Endothelial cell of umbilical vein (primary cell): ENCODE results near the gene FGD3. TPM values are rescaled to one million over a fixed set of nuclear protein-coding genes. Genes with fewer than 3 reads are reported as not detected.

Experiments used
- BruUV-seq: library from RNA; stranded (reverse); fragments of 400-500 nt; replicated peaks from 2 replicates; lab custom pipeline; 2021; lab: Mats Ljungman, UMichigan
- CTCF ChIA-PET: fragments of 300-600, 350-600 bp; sonication (Branson Sonifier 250); formaldehyde crosslinking; loops from one replicate; lab custom pipeline; 2021; ENCODE audit warnings: antibody characterized with exemption, inconsistent platforms; lab: Charles Lee
- POLR2A ChIA-PET: fragments of 300-600, 350-600 bp; sonication (Branson Sonifier 250); formaldehyde crosslinking; loops from one replicate; lab custom pipeline; 2021; ENCODE audit warnings: antibody characterized with exemption, inconsistent platforms; lab: Charles Lee
- DNase-seq: peaks from one replicate; pipeline ENCODE4 v3.0.0-alpha.2; 2011; ENCODE audit warnings: low read depth, low spot score
- FAIRE-seq: peaks from 2 replicates; lab custom pipeline; 2011; peaks lifted over from hg19 to GRCh38; lab: Jason Lieb, UNC
- H2AFZ ChIP-seq: 2 replicates; pipeline ENCODE4 v1.6.0; 2012; ENCODE audit warnings: low read depth, low read length, control low read depth, inconsistent platforms
- H3K27ac ChIP-seq: 2 replicates; pipeline ENCODE4 v1.5.1; 2011; ENCODE audit warnings: low read depth, mild to moderate bottlenecking, control low read depth, low read length, moderate library complexity; ENCODE audit not compliant: insufficient read depth
- H3K27me3 ChIP-seq, 2 experiments: 2 replicates each; pipeline versions ENCODE4 v1.6.0 to v1.6.1; 2011; ENCODE audit warnings: low read length in 2 of 2, mixed read lengths in 1 of 2; ENCODE audit not compliant: control insufficient read depth in 2 of 2, insufficient read depth in 2 of 2
- H3K36me3 ChIP-seq, 2 experiments: 2 replicates in 1 of 2; 3 replicates in 1 of 2; pipeline ENCODE4 v1.5.1; 2011; ENCODE audit warnings: low read length in 2 of 2, mild to moderate bottlenecking in 1 of 2, moderate library complexity in 1 of 2; ENCODE audit not compliant: control insufficient read depth in 2 of 2, insufficient read depth in 2 of 2; ENCODE audit errors: extremely low read depth in 1 of 2
- H3K4me1 ChIP-seq: 3 replicates; pipeline ENCODE4 v1.5.1; 2011; ENCODE audit warnings: mild to moderate bottlenecking, low read length; ENCODE audit not compliant: control insufficient read depth, insufficient read depth; ENCODE audit errors: extremely low read depth
- H3K4me2 ChIP-seq: 2 replicates; pipeline ENCODE4 v1.6.1; 2011; ENCODE audit warnings: low read length, control low read depth, mixed read lengths; ENCODE audit not compliant: insufficient read depth
- H3K4me3 ChIP-seq, 3 experiments: fragments of 200-600 bp in 1 of 3; sonication (generic), shearing (Covaris generic) in 1 of 3; replicated peaks in 1 of 3; 2 replicates each; pipeline ENCODE4 v1.5.1; 2011 to 2016; ENCODE audit warnings: control low read depth in 3 of 3, low read length in 3 of 3, mild to moderate bottlenecking in 2 of 3, inconsistent platforms in 1 of 3, low read depth in 1 of 3, moderate library complexity in 1 of 3; ENCODE audit not compliant: insufficient read depth in 1 of 3
- H3K79me2 ChIP-seq: 2 replicates; pipeline ENCODE4 v1.6.0; 2012; ENCODE audit warnings: low read length, inconsistent platforms; ENCODE audit not compliant: control insufficient read depth, insufficient read depth
- H3K9ac ChIP-seq: replicated peaks from 2 replicates; pipeline ENCODE3; 2011; ENCODE audit warnings: low read length, control low read depth; ENCODE audit not compliant: insufficient read depth; ENCODE audit errors: extremely low read depth
- H3K9me1 ChIP-seq: replicated peaks from 3 replicates; pipeline ENCODE4 v1.6.0; 2011; ENCODE audit warnings: mild to moderate bottlenecking, low read length; ENCODE audit not compliant: control insufficient read depth, insufficient read depth; ENCODE audit errors: extremely low read depth
- H3K9me3 ChIP-seq: replicated peaks from 2 replicates; pipeline ENCODE4 v1.5.1; 2012; ENCODE audit warnings: low read length, inconsistent platforms; ENCODE audit not compliant: control insufficient read depth, insufficient read depth
- H4K20me1 ChIP-seq: replicated peaks from 2 replicates; pipeline ENCODE3; 2011; ENCODE audit warnings: mild to moderate bottlenecking, low read length; ENCODE audit not compliant: control insufficient read depth, insufficient read depth; ENCODE audit errors: extremely low read depth
- CTCF ChIP-seq, 2 donors: IDR thresholded peaks; 1 replicate in 1 of 2; 2 replicates in 1 of 2; pipeline ENCODE4 v1.5.1; 2011; ENCODE audit warnings: low read length in 2 of 2, mild to moderate bottlenecking in 2 of 2, moderate library complexity in 2 of 2, control low read depth in 1 of 2, inconsistent platforms in 1 of 2, low read depth in 1 of 2; ENCODE audit not compliant: insufficient read depth in 1 of 2; ENCODE audit errors: extremely low read depth in 1 of 2
- EZH2 ChIP-seq: IDR thresholded peaks from 2 replicates; pipeline ENCODE4 v1.6.1; 2012; ENCODE audit warnings: borderline replicate concordance, low read depth, mild to moderate bottlenecking, moderate library complexity, low read length, inconsistent platforms; ENCODE audit not compliant: severe bottlenecking
- JUN ChIP-seq: IDR thresholded peaks from 2 replicates; pipeline ENCODE4 v1.6.1; 2011; ENCODE audit warnings: borderline replicate concordance, low read depth; ENCODE audit not compliant: insufficient read length, insufficient read depth
- MAX ChIP-seq: IDR thresholded peaks from 2 replicates; pipeline ENCODE4 v1.6.1; 2011; ENCODE audit not compliant: insufficient read depth, insufficient read length
- MYC ChIP-seq: IDR thresholded peaks from one replicate; pipeline ENCODE4 v1.6.1; 2011; ENCODE audit warnings: mild to moderate bottlenecking, low read depth, low read length
- POLR2AphosphoS5 ChIP-seq: IDR thresholded peaks from 2 replicates; pipeline ENCODE4 v1.6.1; 2012; ENCODE audit warnings: low read depth, mild to moderate bottlenecking, control low read depth, low read length, moderate library complexity; ENCODE audit not compliant: insufficient read depth
- dilution Hi-C: fragments of 300-500 bp; cut with MboI; formaldehyde crosslinking; loops from one replicate; pipeline ENCODE4 v1.15.0; 2019; ENCODE audit warnings: low sequenced_read_pairs; ENCODE audit not compliant: extremely low pct_ligation_motif_present
- intact Hi-C: fragments of 100-400 bp; cut with micrococcal nuclease; formaldehyde crosslinking; loops from one replicate; pipeline ENCODE4 v1.10.0; 2022
- polyA plus RNA-seq, 4 experiments: library from polyadenylated mRNA; depleted of rRNA in 3 of 4; stranded (reverse) in 3 of 4; unstranded in 1 of 4; fragments of >200 nt; gene quantifications; 2 replicates each; pipeline versions ENCODE4 v1.2.1 to v1.2.3, GENCODE V29; 2011 to 2012; ENCODE audit warnings: missing spikeins in 1 of 4
- total RNA-seq: library from RNA; stranded (reverse); gene quantifications from 2 replicates; pipeline ENCODE4 v1.2.3, GENCODE V29; 2021

Gene FGD3
- total and polyA plus RNA-seq, 2 donors (not counting 3 experiments of a cell fraction or from before 2014, with no cell fraction given), result not detected

DNA sequence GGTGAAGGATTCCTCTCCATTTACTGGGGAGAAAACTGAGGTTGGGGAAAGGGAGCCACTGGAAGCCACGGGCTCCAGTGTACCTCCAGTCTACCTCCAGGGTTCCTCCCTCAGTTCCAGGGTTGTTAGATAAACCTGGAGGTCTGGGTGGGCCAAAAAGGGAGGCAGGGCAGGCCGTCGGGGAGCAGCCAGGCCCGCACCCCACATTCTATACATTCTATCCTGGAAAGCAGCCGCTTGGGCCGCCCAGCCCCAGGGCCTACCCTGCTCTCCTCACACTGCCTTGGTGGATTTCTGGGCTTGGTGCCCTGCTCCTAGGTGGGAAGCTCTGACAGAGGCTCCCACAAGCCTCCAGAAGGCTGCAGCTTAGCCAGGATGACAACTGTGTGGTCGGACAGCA lies 93.1 kb downstream of the FGD3 start:
- H3K9ac ChIP-seq, result no peak overlapping the region
- no peak overlapping the region for H2AFZ ChIP-seq
- BruUV-seq, result no TSS peak
- intact Hi-C loops (no loop called here), dilution Hi-C loops (no loop called here)
- POLR2A ChIA-PET, result no interaction called here
- no peaks in the 10 kb centered on the region for H4K20me1 ChIP-seq
- H3K27me3 ChIP-seq, result no peaks in the 10 kb centered on the region
- no peaks in the 10 kb centered on the region for H3K9me3 ChIP-seq
- CTCF ChIA-PET, result no interaction called here
- no peak overlapping the region for H3K4me3 ChIP-seq
- TF ChIP-seq MYC, result no peak
- no peak for TF ChIP-seq CTCF (IDR thresholded peaks at IDR 0.05; ENCODE audit: extremely low read depth in 1 of 2, insufficient read depth in 1 of 2, low read depth in 1 of 2, low read length in 2 of 2)
- TF ChIP-seq EZH2, result no peak
- no peak for TF ChIP-seq MAX
- no peak for TF ChIP-seq POLR2AphosphoS5
- TF ChIP-seq JUN, result no peak
- H3K4me1 ChIP-seq, result no peaks in the 10 kb centered on the region
- H3K4me2 ChIP-seq, result no peak overlapping the region
- H3K9me1 ChIP-seq, result no peaks in the 10 kb centered on the region
- no peak overlapping the region for H3K27ac ChIP-seq
- no peaks in the 10 kb centered on the region for H3K36me3 ChIP-seq
- H3K79me2 ChIP-seq, result no peaks in the 10 kb centered on the region
- DNase-seq, result no peak
- FAIRE-seq, result no peak
